Breast epithelium (tissue), 4 donors: ENCODE data around the gene ENDOD1. TPM values are rescaled to one million over a fixed set of nuclear protein-coding genes. Genes with fewer than 3 reads are reported as not detected.

Source experiments
- DNase-seq, 2 donors: peaks; one replicate each; pipeline ENCODE4 v3.0.0-alpha.2; 2019; ENCODE audit warnings: low spot score in 2 of 2
- H3K27ac ChIP-seq, 2 donors: fragments of 200-600 bp; sonication (generic) in 1 of 2; one replicate each; pipeline ENCODE4 v1.5.1; 2016 to 2019; ENCODE audit warnings: mild to moderate bottlenecking in 1 of 2
- H3K27me3 ChIP-seq, 2 donors: fragments of 200-600 bp; sonication (generic) in 1 of 2; one replicate each; pipeline versions ENCODE4 v1.5.1 to v1.6.0; 2017 to 2019; ENCODE audit warnings: control low read depth in 1 of 2, mild to moderate bottlenecking in 1 of 2
- H3K36me3 ChIP-seq: fragments of 200-600 bp; one replicate; pipeline ENCODE4 v1.5.1; 2019
- H3K4me1 ChIP-seq, 2 donors: fragments of 200-600 bp; sonication (generic); one replicate each; pipeline ENCODE4 v1.5.1; 2016 to 2019; ENCODE audit warnings: control low read depth in 1 of 2
- H3K4me3 ChIP-seq, 3 donors: fragments of 200-600 bp; sonication (generic); 1 replicate in 2 of 3; 2 replicates in 1 of 3; pipeline ENCODE4 v1.5.1; 2016 to 2019; ENCODE audit warnings: mild to moderate bottlenecking in 3 of 3, moderate library complexity in 2 of 3
- H3K9me3 ChIP-seq, 2 donors: fragments of 200-600 bp; sonication (generic) in 1 of 2; one replicate each; pipeline ENCODE4 v1.5.1; 2016 to 2019; ENCODE audit warnings: control low read depth in 1 of 2
- POLR2A ChIP-seq: fragments of 450-650 bp; IDR thresholded peaks from one replicate; pipeline ENCODE4 v1.6.1; 2016; ENCODE audit warnings: antibody characterized with exemption, mild to moderate bottlenecking, moderate library complexity
- POLR2AphosphoS5 ChIP-seq, 3 donors: sonication (generic); formaldehyde crosslinking; IDR thresholded peaks; one replicate each; pipeline ENCODE4 v1.6.1; 2017; ENCODE audit warnings: antibody characterized with exemption in 3 of 3
- intact Hi-C: fragments of 100-400 bp; cut with DNase I; formaldehyde crosslinking; loops from one replicate; pipeline ENCODE4 v1.15.1; 2023; ENCODE audit warnings: low total_unique reads
- total RNA-seq, 3 donors: library from RNA; depleted of rRNA; stranded (reverse); fragments of >200 nt; gene quantifications; one replicate each; pipeline ENCODE4 v1.1.0, GENCODE V29; 2016
- TF ChIP-seq, protein P1 (sequence below), 3 donors: fragments of 450-650 bp; IDR thresholded peaks; one replicate each; pipeline ENCODE4 v1.5.1; 2016 to 2017; ENCODE audit warnings: antibody characterized with exemption in 3 of 3, mild to moderate bottlenecking in 3 of 3, moderate library complexity in 3 of 3

The ENDOD1 gene
- total RNA-seq, 3 donors from 2014 or later, result 19.7 to 49.8 (median 48.7) TPM

DNA sequence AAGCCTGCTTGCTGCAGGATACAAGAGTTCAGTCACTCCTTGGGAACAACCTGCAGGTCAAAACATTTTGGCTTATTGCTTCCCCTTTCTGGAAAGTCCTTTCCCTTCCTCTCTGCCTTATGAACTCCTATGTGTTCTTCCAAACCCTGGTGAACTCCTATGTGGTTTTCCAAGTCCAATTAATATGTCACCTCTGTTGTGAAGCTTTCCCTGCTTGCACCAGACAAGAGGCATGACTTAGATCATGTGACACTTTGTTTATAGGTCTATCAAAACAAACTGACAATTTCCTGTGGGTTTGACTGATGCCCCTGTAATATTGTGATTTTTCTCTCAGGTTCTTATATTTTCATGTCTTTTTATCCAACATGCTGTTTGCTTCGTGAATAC lies 64.2 kb downstream of the ENDOD1 start:
- peaks cover 3 to 8% of the 10 kb centered on the region in 2 donors for H3K4me1 ChIP-seq
- no peaks in the 10 kb centered on the region for H3K9me3 ChIP-seq
- H3K4me3 ChIP-seq, result peak overlapping the region in 1 of 3 donors; percentile 53
- H3K27ac ChIP-seq, result no peak overlapping the region
- TF ChIP-seq, protein P1, sequence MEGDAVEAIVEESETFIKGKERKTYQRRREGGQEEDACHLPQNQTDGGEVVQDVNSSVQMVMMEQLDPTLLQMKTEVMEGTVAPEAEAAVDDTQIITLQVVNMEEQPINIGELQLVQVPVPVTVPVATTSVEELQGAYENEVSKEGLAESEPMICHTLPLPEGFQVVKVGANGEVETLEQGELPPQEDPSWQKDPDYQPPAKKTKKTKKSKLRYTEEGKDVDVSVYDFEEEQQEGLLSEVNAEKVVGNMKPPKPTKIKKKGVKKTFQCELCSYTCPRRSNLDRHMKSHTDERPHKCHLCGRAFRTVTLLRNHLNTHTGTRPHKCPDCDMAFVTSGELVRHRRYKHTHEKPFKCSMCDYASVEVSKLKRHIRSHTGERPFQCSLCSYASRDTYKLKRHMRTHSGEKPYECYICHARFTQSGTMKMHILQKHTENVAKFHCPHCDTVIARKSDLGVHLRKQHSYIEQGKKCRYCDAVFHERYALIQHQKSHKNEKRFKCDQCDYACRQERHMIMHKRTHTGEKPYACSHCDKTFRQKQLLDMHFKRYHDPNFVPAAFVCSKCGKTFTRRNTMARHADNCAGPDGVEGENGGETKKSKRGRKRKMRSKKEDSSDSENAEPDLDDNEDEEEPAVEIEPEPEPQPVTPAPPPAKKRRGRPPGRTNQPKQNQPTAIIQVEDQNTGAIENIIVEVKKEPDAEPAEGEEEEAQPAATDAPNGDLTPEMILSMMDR (IDR thresholded peaks at IDR 0.05), result no peak
- TF ChIP-seq POLR2AphosphoS5 (IDR thresholded peaks at IDR 0.05), result no peak
- no peak for TF ChIP-seq POLR2A
- H3K36me3 ChIP-seq, result no peaks in the 10 kb centered on the region
- no peak for DNase-seq
- no peaks in the 10 kb centered on the region for H3K27me3 ChIP-seq
- intact Hi-C loops, result loop anchor here (10.0 kb wide), 2 partner anchors 551 to 611 kb away; no protein-coding TSS in a partner anchor

DNA sequence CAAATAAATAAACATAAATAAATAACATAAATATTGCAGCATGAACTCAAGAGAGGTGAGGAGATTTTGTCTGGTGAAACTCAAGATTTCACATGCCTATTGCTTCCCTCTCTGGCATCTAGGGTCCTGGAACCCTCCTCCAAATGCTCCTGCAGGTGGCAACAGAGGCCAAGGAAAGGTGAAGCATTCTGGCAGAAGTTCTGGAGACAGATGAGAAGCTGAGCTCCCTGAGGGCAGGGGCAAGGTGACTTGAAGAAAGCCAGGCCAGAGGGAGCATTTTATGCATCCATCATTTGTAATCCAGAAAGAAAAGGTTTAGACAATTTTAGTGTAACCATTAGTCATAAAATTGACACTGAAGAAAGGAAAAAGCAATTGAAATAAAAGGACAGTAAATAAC lies 64.9 kb downstream of the ENDOD1 start:
- no peaks in the 10 kb centered on the region for H3K36me3 ChIP-seq
- H3K4me1 ChIP-seq, result peaks cover 0 to 4% of the 10 kb centered on the region in 2 donors
- H3K9me3 ChIP-seq, result no peaks in the 10 kb centered on the region
- DNase-seq, result peak in 1 of 2 donors; percentile 59
- intact Hi-C loops, result loop anchor here (10.0 kb wide), 2 partner anchors 550 to 610 kb away; no protein-coding TSS in a partner anchor
- TF ChIP-seq POLR2AphosphoS5 (IDR thresholded peaks at IDR 0.05) (no peak), POLR2A (no peak)
- TF ChIP-seq, protein P1 (IDR thresholded peaks at IDR 0.05), result peak in 2 of 3 donors; percentile 21 to 57
- no peak overlapping the region for H3K4me3 ChIP-seq
- H3K27ac ChIP-seq, result no peak overlapping the region
- H3K27me3 ChIP-seq, result no peaks in the 10 kb centered on the region

DNA sequence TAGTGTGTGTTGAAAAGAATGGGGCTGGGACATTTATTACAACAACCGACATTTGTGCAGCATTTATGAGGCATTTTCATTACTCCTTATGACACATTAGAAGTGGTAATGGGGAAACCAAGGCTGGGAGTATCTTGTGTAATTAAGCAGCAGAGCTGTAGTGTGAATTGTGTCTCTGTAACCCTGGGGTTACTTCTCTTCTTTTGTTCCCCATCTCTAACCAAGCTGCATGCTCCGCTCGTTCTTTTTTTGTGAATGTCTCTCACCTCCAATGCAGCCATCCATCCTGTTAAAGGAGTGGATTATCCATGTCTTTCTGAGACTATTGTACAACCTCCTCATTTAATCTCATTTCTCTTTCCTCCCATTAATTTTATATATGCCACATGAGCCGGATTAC lies 65.7 kb downstream of the ENDOD1 start:
- H3K4me1 ChIP-seq, result peaks cover 0 to 4% of the 10 kb centered on the region in 2 donors
- no peak overlapping the region for H3K4me3 ChIP-seq
- no peak overlapping the region for H3K27ac ChIP-seq
- DNase-seq, result no peak
- H3K36me3 ChIP-seq, result no peaks in the 10 kb centered on the region
- no peaks in the 10 kb centered on the region for H3K9me3 ChIP-seq
- intact Hi-C loops, result loop anchor here (10.0 kb wide), 2 partner anchors 549 to 609 kb away; no protein-coding TSS in a partner anchor
- no peaks in the 10 kb centered on the region for H3K27me3 ChIP-seq
- TF ChIP-seq POLR2AphosphoS5 (IDR thresholded peaks at IDR 0.05), result no peak
- TF ChIP-seq POLR2A, result no peak

DNA sequence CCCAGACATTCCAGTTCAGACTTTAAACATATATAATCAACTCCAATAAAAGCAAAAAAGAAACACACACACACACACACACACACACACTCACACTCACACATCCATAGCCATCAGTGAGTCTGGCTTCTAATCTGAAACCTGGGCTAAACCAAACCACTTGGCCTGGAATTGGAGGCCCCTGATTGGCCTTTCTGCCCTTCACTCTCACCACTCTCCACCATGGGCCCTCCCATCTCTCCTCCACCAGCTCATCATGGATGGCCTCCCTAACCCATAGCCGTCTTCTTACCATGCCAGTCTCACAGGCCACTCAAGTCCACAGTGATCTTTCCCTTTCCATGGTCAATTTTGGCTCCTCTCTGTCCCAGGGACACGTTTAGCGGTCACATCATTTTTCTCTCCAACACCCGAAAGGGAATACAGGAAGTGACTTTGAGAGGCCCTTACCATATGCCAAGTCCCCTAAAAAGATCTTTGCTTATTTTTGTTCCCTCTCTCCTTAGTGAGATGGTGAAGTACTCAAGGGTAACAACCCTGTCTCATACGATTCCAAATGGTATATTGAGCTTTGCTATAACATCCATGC lies 66.6 kb downstream of the ENDOD1 start:
- Histone ChIP-seq H3K4me1 (peaks cover 0 to 4% of the 10 kb centered on the region in 2 donors), H3K27me3 (no peaks in the 10 kb centered on the region), H3K36me3 (no peaks in the 10 kb centered on the region), H3K4me3 (no peak overlapping the region), H3K27ac (peak overlapping the region; percentile 76 to 87), H3K9me3 (no peaks in the 10 kb centered on the region)
- TF ChIP-seq POLR2AphosphoS5 (IDR thresholded peaks at IDR 0.05) (no peak), POLR2A (no peak)
- TF ChIP-seq, protein P1 (IDR thresholded peaks at IDR 0.05), result no peak
- no peak for DNase-seq
- intact Hi-C loops, result loop anchor here (10.0 kb wide), 2 partner anchors 549 to 609 kb away; no protein-coding TSS in a partner anchor

DNA sequence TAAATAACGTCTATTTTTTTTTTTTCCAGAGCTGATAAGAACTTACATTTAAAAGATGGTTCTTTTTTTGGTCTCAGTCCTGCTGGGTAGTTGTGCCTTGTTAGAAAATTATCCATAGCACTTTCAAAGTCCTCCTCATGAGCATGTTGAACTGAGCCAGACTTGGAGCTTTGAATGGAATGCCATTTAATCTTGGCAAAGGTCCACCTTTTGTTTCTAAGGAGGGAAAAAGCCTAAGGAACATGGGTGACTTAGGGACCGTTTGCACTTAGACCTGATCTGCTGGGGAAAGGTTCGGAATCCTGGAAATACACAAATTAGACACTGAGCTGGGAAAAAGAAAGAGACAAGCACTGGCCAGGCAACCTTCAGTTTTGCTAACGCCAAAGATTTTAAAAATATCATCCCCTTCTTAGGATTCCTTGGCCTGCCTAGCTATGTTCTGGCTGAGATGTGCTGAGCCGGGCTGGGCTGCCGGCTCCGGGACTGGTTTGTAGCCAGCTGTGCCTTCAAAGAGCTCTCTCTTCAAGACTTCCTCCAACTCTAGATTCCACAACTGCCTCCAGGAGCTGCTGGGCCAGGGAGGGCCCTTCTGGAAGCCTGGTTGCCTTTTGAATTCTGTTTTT lies 67.4 kb downstream of the ENDOD1 start:
- intact Hi-C loops, result loop anchor here (10.0 kb wide), 2 partner anchors 548 to 608 kb away; no protein-coding TSS in a partner anchor
- Histone ChIP-seq H3K27me3 (no peaks in the 10 kb centered on the region), H3K36me3 (no peaks in the 10 kb centered on the region), H3K4me1 (peaks cover 0 to under 1% of the 10 kb centered on the region in 2 donors), H3K4me3 (peak overlapping the region in 1 of 3 donors; percentile 28), H3K9me3 (no peaks in the 10 kb centered on the region), H3K27ac (peak overlapping the region; percentile 76 to 87)
- TF ChIP-seq POLR2AphosphoS5 (IDR thresholded peaks at IDR 0.05), result peak in 1 of 3 donors; percentile 28
- TF ChIP-seq, protein P1 (IDR thresholded peaks at IDR 0.05), result no peak
- DNase-seq, result peak in 1 of 2 donors; percentile 72
